ENCODE results near the gene TNFRSF13B.

The TNFRSF13B gene

DNA sequence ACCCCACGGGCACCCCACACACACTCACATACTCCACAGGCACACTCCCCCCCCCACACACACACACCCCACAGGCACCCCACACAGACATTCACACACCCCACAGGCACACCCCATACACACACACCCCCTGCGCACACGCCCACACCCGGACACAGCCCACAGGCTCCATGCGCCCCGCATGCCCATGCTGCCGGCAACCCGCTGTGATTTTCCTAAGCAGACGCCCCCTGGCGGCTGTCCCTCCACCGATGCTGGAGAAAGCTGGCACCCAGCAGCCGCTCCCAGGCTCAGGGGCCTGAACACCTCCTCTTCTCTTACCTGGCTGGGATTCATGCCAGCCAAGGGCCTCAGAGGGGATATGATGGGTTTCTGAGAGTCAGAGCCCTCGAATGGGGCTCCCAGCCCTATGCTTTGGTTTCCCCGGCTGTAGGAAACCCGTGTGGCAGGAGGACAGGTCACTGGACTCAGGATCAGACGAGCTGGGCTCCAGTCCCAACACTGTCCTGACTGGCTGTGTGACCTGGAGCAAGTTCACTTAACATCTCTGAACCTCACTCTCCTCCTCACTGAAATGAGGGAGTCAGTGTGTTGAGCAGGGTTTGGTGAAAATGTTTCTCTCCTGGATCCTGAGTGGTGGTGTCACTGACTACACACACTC lies 19.6 kb upstream of the TNFRSF13B start:
- TF ChIP-seq MAX (IDR thresholded peaks at IDR 0.05; ENCODE audit: low read depth, low read length) = peak; percentile 68
- TF ChIP-seq CTCF (IDR thresholded peaks at IDR 0.05; ENCODE audit: low read depth, low read length) = peak; percentile 94
- TF ChIP-seq POLR2A (IDR thresholded peaks at IDR 0.05; ENCODE audit: extremely low read depth, insufficient read length) = no peak
- peak; percentile 81 for TF ChIP-seq MYC (IDR thresholded peaks at IDR 0.05; ENCODE audit: low read depth, low read length)
- DNase-seq (ENCODE audit: low read depth) = peak; percentile 80
- no peak overlapping the region for H3K4me3 ChIP-seq (ENCODE audit: low read depth, low read length)

DNA sequence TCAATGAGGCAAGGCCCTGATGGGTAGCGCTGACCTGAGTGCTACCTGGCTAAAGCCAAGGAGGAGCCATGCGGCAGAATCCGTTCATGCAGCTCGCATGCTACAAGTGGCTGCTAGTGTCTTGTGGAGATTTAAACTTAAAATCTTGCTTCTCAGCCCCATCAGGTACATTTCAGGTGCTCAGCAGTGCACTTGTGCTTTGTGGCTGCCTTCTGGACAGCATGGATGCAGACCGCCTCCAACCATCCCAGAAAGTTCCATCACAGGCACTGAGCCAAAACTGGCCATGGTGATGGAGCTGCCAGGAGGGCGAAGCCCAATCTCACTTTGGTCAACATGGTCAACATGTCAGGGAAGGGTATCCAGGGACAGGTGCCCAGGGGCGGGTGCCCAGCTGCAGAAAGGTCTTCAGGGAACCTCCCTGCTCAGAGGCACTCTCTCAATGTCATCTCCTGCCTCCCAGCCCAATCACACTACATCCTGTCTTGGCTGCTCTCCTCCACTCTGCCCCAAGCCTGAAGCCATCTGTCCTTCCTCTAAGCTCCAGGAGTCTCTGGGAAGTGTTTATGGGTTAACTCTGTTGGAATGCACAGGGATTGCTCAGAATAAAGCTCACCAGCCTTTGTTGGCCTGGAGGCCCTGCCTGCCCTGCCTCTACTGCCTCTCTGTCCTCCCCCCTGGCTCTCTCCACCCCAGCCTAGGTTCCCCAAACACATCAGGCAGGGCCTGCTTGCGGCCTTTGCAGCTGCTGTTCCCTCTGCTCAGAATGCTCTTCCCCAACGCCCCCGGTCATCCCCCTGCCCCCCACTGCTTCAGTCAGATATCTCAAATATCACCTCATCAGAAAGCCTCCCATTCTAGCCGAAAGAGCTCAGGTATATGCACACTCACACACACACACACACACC lies 18.3 kb upstream of the TNFRSF13B start:
- TF ChIP-seq MAX (IDR thresholded peaks at IDR 0.05; ENCODE audit: low read depth, low read length) = no peak
- H3K4me3 ChIP-seq (ENCODE audit: low read depth, low read length) = no peak overlapping the region
- no peak for DNase-seq (ENCODE audit: low read depth)

DNA sequence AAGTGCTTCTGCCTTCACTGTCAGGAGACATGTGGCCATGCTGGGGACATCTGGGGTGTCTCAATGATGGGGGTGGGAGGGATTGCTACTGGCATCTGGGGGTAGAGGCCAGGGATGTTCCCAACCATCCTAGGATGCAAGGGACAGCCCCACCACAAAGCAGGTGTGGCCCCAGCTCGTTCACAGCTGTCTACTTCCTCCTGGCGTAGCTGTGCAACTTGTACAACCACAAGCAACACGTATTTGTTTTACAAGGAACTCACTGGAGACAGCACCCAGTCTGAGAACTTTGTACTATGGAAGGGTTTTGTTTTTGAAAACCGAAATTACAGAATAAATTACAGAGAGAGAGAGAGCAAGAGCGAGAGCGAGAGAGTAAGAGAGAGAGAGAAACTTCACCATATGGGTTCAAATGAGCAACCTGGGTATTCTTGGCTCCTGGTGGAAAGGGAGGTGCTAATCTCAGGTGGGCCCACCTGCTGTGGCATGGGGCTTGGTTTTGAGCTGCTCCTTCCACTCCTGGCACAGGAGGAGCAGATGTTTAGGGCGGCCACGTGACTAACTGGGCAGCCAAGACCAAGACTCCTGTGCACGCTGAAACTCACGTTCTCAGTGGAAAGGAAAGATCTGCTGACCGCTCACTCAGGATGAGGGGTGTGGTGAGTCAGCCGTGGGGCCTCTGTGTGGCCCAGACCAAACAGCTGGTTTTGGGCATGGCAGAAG lies 17.5 kb upstream of the TNFRSF13B start:
- no peak overlapping the region for H3K4me3 ChIP-seq (ENCODE audit: low read depth, low read length)
- DNase-seq (ENCODE audit: low read depth) = peak; percentile 45
- TF ChIP-seq CTCF (IDR thresholded peaks at IDR 0.05; ENCODE audit: low read depth, low read length) (no peak), MYC (IDR thresholded peaks at IDR 0.05; ENCODE audit: low read depth, low read length) (no peak), POLR2A (IDR thresholded peaks at IDR 0.05; ENCODE audit: extremely low read depth, insufficient read length) (no peak), MAX (IDR thresholded peaks at IDR 0.05; ENCODE audit: low read depth, low read length) (no peak)

DNA sequence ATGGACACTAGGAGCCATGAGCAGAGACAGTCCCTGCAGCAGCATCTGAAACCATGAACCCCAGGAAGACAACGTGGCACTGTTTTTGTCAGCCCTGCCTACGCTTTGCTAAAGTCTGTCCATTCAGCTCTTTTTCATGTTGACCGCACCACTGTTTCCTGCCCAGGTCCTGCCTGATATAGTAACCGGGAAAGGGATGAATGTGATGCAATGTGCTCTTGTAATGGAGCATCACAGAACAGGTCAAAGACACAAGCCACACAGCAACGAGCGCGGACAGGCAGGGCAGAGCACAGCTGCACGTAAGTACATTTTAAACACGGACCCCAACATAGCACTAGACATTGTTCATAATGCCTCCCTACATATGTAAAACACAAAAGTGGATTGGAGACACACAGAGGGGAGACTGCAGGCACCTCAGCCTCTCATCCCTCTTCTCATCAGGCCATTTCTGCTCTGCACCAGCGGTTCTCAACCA lies 16.9 kb upstream of the TNFRSF13B start:
- TF ChIP-seq CTCF (IDR thresholded peaks at IDR 0.05; ENCODE audit: low read depth, low read length) (no peak), POLR2A (IDR thresholded peaks at IDR 0.05; ENCODE audit: extremely low read depth, insufficient read length) (no peak), MYC (IDR thresholded peaks at IDR 0.05; ENCODE audit: low read depth, low read length) (no peak), MAX (IDR thresholded peaks at IDR 0.05; ENCODE audit: low read depth, low read length) (no peak)
- no peak overlapping the region for H3K4me3 ChIP-seq (ENCODE audit: low read depth, low read length)
- no peak for DNase-seq (ENCODE audit: low read depth)

DNA sequence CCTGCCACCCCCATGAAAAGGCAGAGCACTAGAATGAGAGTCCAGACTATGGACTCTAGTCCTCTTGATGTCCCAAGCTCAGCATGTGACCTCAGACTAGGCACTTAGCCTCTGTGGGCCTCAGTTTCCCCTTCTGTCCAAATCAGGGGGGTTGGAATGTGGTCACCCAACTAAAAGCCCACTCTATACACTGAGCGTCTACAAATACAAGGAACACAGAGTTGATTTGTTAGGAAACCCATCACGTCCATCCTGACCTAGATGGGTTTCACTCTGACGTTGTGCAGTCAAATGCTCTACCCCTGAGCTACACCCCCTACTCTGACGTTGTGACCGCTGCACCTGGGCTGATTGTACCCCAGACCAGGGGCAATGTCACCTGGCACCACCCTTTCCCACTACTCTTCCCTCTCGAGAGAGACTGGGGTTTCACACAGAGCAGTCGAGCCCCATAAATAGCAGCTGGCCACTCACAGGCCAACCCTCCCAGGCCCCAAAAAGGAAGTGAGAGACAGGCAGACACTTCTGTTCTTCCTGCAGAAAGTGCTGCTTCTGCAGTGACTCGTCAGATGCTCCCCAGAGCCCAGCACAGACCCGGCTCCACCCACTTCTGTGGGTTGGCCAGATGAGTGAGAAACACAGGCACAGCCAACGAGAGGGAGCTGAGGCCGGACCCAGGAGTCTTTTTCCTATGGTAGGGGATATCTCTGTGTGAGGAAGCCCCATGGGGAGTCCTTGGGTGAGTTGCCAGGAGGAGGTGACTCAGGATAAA lies 16.1 kb upstream of the TNFRSF13B start:
- DNase-seq (ENCODE audit: low read depth) = peak; percentile 95
- no peak overlapping the region for H3K4me3 ChIP-seq (ENCODE audit: low read depth, low read length)

More for the DNA sequence above, 16.1 kb upstream of the TNFRSF13B start:
- TF ChIP-seq CTCF (IDR thresholded peaks at IDR 0.05; ENCODE audit: low read depth, low read length) (no peak), MAX (IDR thresholded peaks at IDR 0.05; ENCODE audit: low read depth, low read length) (no peak), POLR2A (IDR thresholded peaks at IDR 0.05; ENCODE audit: extremely low read depth, insufficient read length) (no peak), MYC (IDR thresholded peaks at IDR 0.05; ENCODE audit: low read depth, low read length) (no peak)
